Large intestine (tissue), 3 donors: ENCODE results near the gene B3GALT5. TPM values are rescaled to one million over a fixed set of nuclear protein-coding genes. Genes with fewer than 3 reads are reported as not detected.

Experiments used
- DNase-seq, 2 donors: peaks; one replicate each; pipeline versions ENCODE4 v3.0.0 to v3.0.0-alpha.2; 2013
- H3K27ac ChIP-seq: one replicate; pipeline ENCODE4 v1.5.1; 2013; ENCODE audit warnings: low read length
- H3K27me3 ChIP-seq: 2 replicates; pipeline ENCODE4 v1.6.1; 2013; ENCODE audit warnings: low read length; ENCODE audit not compliant: control insufficient read depth, insufficient read depth
- H3K36me3 ChIP-seq: 2 replicates; pipeline ENCODE4 v1.6.1; 2013; ENCODE audit warnings: low read length; ENCODE audit not compliant: control insufficient read depth, insufficient read depth
- H3K4me1 ChIP-seq: one replicate; pipeline ENCODE4 v1.6.1; 2013; ENCODE audit warnings: low read length; ENCODE audit not compliant: control insufficient read depth, insufficient read depth
- H3K4me3 ChIP-seq: one replicate; pipeline ENCODE4 v1.5.1; 2013; ENCODE audit warnings: low read length
- H3K9me3 ChIP-seq: one replicate; pipeline ENCODE4 v1.6.1; 2013; ENCODE audit warnings: mild to moderate bottlenecking, low read depth, low read length, moderate library complexity; ENCODE audit not compliant: control insufficient read depth
- WGBS: methylation state at CpG from one replicate; pipeline ENCODE4 v1.1.5; 2013; ENCODE audit warnings: low lambda C conversion rate; ENCODE audit not compliant: insufficient coverage; 5-methylcytosine and 5-hydroxymethylcytosine counted together
- polyA plus RNA-seq: library from polyadenylated mRNA; unstranded; fragments of 120-200 nt; gene quantifications from one replicate; pipeline ENCODE4 v1.2.1, GENCODE V29; 2013

The B3GALT5 gene
- polyA plus RNA-seq, 1 donor, result 9.9 TPM

- DNase-seq, result no peak
- H3K27ac ChIP-seq, result no peak overlapping the region
- no peaks in the 10 kb centered on the region for H3K27me3 ChIP-seq
- no peaks in the 10 kb centered on the region for H3K4me1 ChIP-seq
- no peaks in the 10 kb centered on the region for H3K36me3 ChIP-seq
- no peaks in the 10 kb centered on the region for H3K9me3 ChIP-seq
- no peak overlapping the region for H3K4me3 ChIP-seq
- WGBS, result 100% methylated on average over 1 of the region's 4 CpGs
These were observed 9.9 kb upstream of the B3GALT5 start for GRCh38 chr21:39602793-39603192.

- no CpG with 5 or more reads among the region's 8 CpGs for WGBS
- Histone ChIP-seq H3K9me3 (no peaks in the 10 kb centered on the region), H3K4me3 (no peak overlapping the region), H3K27me3 (no peaks in the 10 kb centered on the region), H3K36me3 (no peaks in the 10 kb centered on the region), H3K4me1 (no peaks in the 10 kb centered on the region), H3K27ac (no peak overlapping the region)
- DNase-seq, result no peak
These were observed 7.8 kb upstream of the B3GALT5 start for GRCh38 chr21:39604951-39605350.

GRCh38 chr21:39610703-39611102 is 2.0 kb upstream of the B3GALT5 start:
- WGBS, result 60% methylated on average over 1 of the region's 3 CpGs
- no peaks in the 10 kb centered on the region for H3K9me3 ChIP-seq
- peaks cover 27% of the 10 kb centered on the region for H3K27me3 ChIP-seq
- peak in 1 of 2 donors; percentile 11 for DNase-seq
- no peak overlapping the region for H3K27ac ChIP-seq
- no peak overlapping the region for H3K4me3 ChIP-seq
- H3K4me1 ChIP-seq, result peaks cover 12% of the 10 kb centered on the region
- no peaks in the 10 kb centered on the region for H3K36me3 ChIP-seq

GRCh38 chr21:39611551-39612190 is 1.1 kb upstream of the B3GALT5 start:
- Histone ChIP-seq H3K27ac (no peak overlapping the region), H3K4me3 (no peak overlapping the region), H3K9me3 (no peaks in the 10 kb centered on the region), H3K27me3 (peaks cover 27% of the 10 kb centered on the region), H3K36me3 (no peaks in the 10 kb centered on the region), H3K4me1 (peaks cover 12% of the 10 kb centered on the region)
- 94% methylated on average over 3 of the region's 19 CpGs for WGBS
- no peak for DNase-seq

- Histone ChIP-seq H3K9me3 (no peaks in the 10 kb centered on the region), H3K4me3 (peak overlapping the region; percentile 34), H3K4me1 (peaks cover 12% of the 10 kb centered on the region), H3K36me3 (no peaks in the 10 kb centered on the region), H3K27ac (no peak overlapping the region), H3K27me3 (peaks cover 27% of the 10 kb centered on the region)
- peak in 1 of 2 donors; percentile 30 for DNase-seq
- no CpG with 5 or more reads among the region's 47 CpGs for WGBS
These were observed 548 bp downstream of the B3GALT5 start for GRCh38 chr21:39613041-39613934.

- peaks cover 1% of the 10 kb centered on the region for H3K4me1 ChIP-seq
- DNase-seq, result no peak
- 46% methylated on average over 2 of the region's 5 CpGs for WGBS
- H3K36me3 ChIP-seq, result no peaks in the 10 kb centered on the region
- no peaks in the 10 kb centered on the region for H3K9me3 ChIP-seq
- H3K4me3 ChIP-seq, result no peak overlapping the region
- H3K27me3 ChIP-seq, result peaks cover 25% of the 10 kb centered on the region
- no peak overlapping the region for H3K27ac ChIP-seq
These were observed 3.6 kb downstream of the B3GALT5 start for GRCh38 chr21:39616211-39616772.

- Histone ChIP-seq H3K4me3 (no peak overlapping the region), H3K27ac (no peak overlapping the region), H3K9me3 (no peaks in the 10 kb centered on the region), H3K36me3 (no peaks in the 10 kb centered on the region), H3K4me1 (peaks cover 9% of the 10 kb centered on the region), H3K27me3 (no peaks in the 10 kb centered on the region)
- no peak for DNase-seq
These were observed 8.1 kb downstream of the B3GALT5 start for GRCh38 chr21:39620856-39621255.

GRCh38 chr21:39625211-39625895 is 12.6 kb downstream of the B3GALT5 start:
- H3K36me3 ChIP-seq, result no peaks in the 10 kb centered on the region
- peaks cover 9% of the 10 kb centered on the region for H3K4me1 ChIP-seq
- WGBS, result 0% methylated on average over 2 of the region's 12 CpGs
- no peaks in the 10 kb centered on the region for H3K27me3 ChIP-seq
- H3K9me3 ChIP-seq, result no peaks in the 10 kb centered on the region
- no peak overlapping the region for H3K27ac ChIP-seq
- DNase-seq, result peak; percentile 44 to 72
- no peak overlapping the region for H3K4me3 ChIP-seq

- Histone ChIP-seq H3K9me3 (no peaks in the 10 kb centered on the region), H3K4me3 (no peak overlapping the region), H3K4me1 (peaks cover 34% of the 10 kb centered on the region), H3K27ac (peak overlapping the region; percentile 41), H3K36me3 (no peaks in the 10 kb centered on the region), H3K27me3 (no peaks in the 10 kb centered on the region)
- peak; percentile 65 to 76 for DNase-seq
- WGBS, result 90% methylated on average over 2 of the region's 8 CpGs
These were observed 15.6 kb downstream of the B3GALT5 start for GRCh38 chr21:39628385-39628784.

- WGBS, result no CpG with 5 or more reads among the region's 8 CpGs
- DNase-seq, result no peak
- Histone ChIP-seq H3K27me3 (no peaks in the 10 kb centered on the region), H3K4me1 (peaks cover 43% of the 10 kb centered on the region), H3K27ac (no peak overlapping the region), H3K4me3 (no peak overlapping the region), H3K36me3 (no peaks in the 10 kb centered on the region), H3K9me3 (no peaks in the 10 kb centered on the region)
These were observed 17.5 kb downstream of the B3GALT5 start for GRCh38 chr21:39630191-39630591.
